ENCODE measurements around the gene TANC1.

Gene TANC1

DNA sequence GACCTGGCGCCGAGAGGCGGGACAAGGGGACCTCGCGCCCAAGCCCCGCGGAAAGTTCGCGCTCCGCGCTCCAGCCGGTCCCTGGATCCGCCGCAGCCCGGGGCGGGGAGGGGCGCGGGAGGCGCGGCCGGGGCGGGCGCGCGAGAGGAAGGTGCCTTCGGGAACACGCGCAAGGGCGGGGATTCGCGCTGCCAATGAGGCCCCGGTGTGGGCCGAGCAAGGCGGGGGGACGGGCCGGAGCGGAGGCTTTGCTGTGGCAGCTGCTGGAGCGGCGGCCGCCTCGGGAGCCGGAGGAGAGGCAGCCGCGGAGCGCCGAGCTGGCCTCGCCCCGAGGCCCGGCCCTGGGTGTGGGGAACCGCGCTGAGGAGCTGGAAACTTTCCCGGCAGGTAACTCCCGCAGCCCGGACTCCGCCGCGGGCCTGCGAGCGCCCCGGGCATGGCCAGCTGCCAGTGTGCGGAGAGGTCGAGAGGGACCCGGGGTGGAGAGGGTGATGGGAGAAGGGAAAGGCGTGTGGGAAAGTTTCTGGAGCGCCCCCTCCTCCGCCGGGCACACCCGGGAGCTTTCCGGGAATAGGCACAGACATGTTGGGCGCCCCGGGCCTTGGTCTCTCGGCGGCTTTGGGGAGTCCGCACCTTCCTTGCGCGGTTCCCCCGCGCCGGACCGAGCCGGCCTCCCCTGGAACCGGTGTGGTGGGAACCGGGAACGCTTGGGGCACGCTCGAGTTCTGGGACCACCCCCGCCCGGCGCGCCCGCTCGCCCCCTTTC lies at the start of gene TANC1:
TANC1 (plus strand) TSS at position 245 of the 766 bp plus-strand sequence. CDS start 97,271 bp downstream, outside the sequence.
- peak; percentile 96 for DNase-seq

DNA sequence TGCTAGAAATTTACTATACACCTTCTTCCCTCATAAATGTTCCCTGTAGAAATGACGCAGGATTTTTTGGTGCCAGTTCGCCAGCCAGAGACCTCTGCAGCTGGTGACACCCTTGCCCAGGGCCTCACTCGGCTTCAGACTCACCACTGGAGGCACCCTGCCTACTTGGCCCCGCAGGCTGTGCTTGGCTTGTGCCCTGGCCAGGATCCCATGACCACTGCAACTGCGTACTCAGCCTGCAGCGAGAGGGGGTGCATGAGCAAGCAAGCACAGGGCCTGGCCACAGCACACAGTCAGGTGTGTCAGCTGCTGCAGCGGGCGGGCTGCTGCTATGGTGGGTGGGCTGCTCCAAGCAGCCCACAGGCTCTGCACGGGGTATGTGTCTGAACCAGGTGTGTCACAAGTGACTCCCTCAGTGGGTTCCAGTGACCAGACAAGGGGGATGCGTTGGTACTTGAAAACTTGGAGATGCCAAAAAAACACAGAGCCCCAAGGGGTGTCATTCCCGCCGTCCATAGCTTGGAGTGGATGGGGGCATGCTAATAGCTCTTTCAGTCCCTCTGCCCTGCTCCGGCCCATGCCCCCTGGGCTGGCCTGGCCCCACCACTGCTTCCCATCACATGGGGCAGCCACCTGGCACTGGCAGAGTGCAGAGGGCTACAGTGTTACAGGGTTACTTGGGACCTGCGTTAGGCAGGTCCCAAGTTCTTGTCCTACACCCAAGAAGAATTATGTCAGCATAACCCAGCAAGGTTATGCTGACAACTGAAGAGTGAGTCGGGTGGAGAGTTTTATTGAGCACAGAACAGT lies 46.6 kb upstream of the TANC1 start:
- DNase-seq, result no peak

DNA sequence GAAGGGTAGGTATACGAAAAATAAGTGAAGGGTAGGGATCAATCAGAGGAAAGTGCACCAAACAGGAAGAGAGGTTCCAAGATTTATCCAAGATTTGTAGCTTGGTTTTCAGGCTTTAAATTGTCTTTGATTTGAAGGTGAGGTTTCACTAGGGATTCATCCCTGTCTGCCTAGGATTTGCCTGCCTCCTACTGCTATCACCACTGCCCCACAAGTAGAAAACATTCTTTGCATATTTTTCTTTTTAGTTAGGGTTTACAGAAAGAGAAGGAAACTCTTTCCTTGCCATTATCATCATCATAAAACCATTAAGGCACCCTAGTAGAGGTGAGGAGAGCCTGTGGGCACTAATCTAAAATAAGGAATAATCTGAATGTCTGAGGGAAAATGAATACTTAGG lies 45.8 kb upstream of the TANC1 start:
- DNase-seq, result no peak

DNA sequence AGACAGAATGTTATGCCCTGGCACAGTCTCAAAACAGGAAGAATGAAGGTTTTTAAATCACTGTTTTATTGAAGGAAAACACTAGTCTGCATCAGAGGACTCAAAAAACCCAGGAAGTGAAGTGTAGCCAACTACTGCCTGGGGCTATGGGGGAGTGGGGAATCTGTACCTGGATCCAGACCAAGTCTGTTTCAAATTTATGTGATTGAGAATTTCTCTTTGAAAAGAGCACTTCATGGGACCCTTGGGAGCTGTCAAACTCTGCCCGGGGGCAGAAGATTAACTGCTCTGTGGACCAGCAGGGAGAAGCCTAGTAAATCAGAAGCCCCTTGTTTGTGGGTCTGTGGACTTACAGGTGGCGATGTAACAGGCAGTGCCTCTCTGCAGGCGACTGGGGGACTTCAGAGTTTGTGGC lies 45.3 kb upstream of the TANC1 start:
- DNase-seq, result no peak

- no peak for DNase-seq
Observed at GRCh38 chr2:158923641-158924040, 44.8 kb upstream of the TANC1 start.

- DNase-seq, result no peak
Observed at GRCh38 chr2:158926478-158926948, 41.9 kb upstream of the TANC1 start.

GRCh38 chr2:158928515-158928914 lies 39.9 kb upstream of the TANC1 start:
- no peak for DNase-seq

- no peak for DNase-seq
Observed at GRCh38 chr2:158928965-158929364, 39.5 kb upstream of the TANC1 start.

GRCh38 chr2:158931572-158931971 lies 36.9 kb upstream of the TANC1 start:
- DNase-seq, result no peak

GRCh38 chr2:158932131-158932645 lies 36.3 kb upstream of the TANC1 start:
- DNase-seq, result no peak

GRCh38 chr2:158934170-158934569 lies 34.3 kb upstream of the TANC1 start:
- no peak for DNase-seq

DNA sequence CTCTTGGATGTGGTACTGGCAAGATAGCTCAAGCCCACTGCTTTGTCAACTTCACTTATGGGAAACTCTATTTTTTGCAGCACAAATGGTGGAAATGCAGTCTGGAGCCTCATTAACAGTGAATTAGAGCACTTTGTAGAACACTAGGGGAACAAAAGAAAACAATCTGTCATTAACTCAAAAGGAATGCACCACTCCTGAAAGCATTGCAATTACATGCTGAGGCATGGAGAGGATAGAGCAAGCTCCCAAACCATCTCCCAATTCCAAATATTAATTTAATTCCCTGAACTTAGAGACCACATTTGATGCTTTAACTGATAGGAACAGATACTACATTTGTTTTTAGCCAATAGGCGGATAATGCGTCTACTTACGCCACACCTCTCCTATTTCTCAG lies 32.8 kb upstream of the TANC1 start:
- no peak for DNase-seq

GRCh38 chr2:158936978-158937377 lies 31.5 kb upstream of the TANC1 start:
- peak; percentile 32 for DNase-seq

GRCh38 chr2:158940356-158940755 lies 28.1 kb upstream of the TANC1 start:
- DNase-seq, result no peak

DNA sequence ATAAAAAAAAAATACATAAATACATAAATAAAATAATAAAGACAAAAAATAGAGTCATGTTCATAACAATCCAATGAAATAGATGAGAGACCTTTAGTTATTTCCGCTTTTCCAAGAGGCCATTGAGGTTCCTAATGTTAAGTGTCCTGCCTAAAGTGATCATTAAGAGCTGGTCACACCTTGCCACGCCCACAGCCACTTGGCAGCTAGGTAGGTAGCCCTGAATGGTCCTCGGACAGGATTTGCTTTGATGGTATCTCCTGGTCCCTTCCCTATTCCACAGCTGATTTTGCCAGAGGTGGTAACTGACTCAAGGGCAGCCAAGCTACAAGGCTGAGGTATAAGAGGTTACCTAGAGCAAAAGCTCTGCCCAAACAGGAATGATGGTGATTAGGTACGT lies 24.5 kb upstream of the TANC1 start:
- DNase-seq, result no peak

DNA sequence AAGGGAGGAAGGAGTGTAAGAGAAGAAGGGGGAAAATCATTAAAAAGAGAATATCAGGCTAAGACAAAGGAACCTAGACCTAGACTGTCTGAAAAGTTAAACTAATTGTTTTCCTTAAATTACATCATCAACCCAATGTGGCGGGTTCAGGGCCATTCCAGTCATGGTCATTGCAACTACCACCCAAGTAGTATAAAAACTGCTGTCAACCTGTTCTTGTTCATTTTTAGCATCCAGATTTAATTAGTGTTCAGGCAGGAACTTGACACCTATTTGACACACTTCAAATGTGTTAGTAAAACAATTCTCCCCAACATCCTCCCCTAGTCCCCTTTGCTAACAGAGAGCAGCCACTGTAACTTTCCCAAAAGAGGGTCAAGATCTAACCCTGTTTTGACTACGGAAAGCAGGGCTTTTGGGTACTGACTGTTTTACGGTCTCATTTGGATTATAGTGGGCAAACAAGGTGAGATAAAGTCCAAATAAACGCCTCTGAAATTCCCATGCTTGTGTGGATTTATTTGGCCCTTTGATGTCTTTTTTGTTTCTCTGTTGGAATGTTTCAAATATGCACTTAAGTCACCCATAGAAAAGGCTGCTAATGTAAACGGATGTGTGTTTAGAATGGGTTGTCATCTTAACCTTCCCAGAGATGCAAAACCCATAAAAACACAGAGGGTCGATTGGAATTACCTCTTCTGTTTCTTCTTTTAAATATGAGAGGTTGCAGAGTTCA lies 19.3 kb upstream of the TANC1 start:
- DNase-seq, result no peak

GRCh38 chr2:158953454-158953853 lies 15.0 kb upstream of the TANC1 start:
- DNase-seq, result peak; percentile 43

DNA sequence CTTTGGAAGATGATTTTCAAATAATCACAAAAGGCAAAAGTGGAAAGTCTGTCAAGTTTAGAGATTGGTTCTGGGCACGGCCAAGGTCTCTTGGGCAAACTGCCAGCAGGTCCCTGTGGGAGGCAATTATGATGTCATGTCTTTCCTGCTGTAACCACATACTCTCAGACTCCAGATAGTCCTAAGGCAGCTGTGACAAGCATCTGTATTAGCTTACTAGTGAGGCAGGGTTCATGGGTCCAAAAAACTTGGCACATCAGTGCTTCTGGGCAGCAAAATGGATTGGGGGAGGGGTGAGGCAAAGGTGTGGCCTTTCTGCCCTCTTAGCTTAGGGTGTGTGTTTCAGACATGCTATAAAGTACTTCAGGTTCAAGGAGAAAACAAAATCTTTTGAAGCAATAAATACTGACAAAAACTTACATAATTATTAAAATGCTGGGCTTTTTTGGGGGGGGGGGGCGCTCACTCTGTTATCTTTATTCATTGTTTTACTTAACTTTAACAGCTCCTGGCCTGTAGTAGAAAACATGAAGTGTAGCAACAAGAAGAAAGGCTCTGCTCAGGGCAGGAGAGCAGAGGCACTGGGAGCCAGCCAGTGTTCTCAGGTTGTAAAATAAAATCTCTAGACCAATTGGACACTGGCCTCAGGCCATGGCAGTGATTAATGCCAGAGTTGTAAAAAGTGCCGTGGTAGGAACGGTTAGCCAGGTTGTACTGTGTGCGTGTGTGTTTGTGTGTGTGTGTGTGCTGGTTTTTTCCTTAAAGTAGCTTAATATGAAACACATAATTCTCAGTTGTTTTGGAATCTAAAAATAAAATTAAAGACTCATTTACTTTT lies 14.3 kb upstream of the TANC1 start:
- peak; percentile 90 for DNase-seq

- DNase-seq, result no peak
Observed at GRCh38 chr2:158955842-158956365, 12.5 kb upstream of the TANC1 start.

DNA sequence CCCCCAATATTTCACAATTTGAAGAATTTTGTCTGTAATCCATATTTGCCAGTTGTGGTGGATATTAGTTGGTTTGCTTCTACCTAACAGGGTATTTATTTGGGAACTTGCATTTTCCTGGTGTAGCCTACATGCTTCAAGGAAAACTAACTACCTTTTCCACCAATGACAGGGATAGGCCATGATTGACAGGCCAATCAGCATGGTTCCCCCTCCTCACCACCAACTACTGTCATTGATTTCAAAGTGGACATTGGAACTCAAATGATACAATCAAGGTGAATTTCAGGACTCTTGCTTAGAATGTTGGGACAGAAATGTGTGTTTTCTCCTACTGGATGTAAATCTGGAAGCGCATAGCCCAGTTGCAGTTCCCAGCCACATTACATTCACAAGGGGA lies 10.1 kb upstream of the TANC1 start:
- DNase-seq, result no peak

GRCh38 chr2:158960193-158960592 lies 8.2 kb upstream of the TANC1 start:
- no peak for DNase-seq

GRCh38 chr2:158962074-158962473 lies 6.4 kb upstream of the TANC1 start:
- no peak for DNase-seq

Measured in right hindlimb (tissue), 1 donor.